GM12872 (cell line): ENCODE data around the gene LY6G6C.

ENCODE experiments used
- TF ChIP-seq, protein P1 (sequence below): IDR thresholded peaks from 3 replicates; pipeline ENCODE4 v1.5.1; 2011; ENCODE audit warnings: low read depth, mild to moderate bottlenecking, low read length, moderate library complexity; ENCODE audit not compliant: insufficient read depth

Gene LY6G6C

DNA sequence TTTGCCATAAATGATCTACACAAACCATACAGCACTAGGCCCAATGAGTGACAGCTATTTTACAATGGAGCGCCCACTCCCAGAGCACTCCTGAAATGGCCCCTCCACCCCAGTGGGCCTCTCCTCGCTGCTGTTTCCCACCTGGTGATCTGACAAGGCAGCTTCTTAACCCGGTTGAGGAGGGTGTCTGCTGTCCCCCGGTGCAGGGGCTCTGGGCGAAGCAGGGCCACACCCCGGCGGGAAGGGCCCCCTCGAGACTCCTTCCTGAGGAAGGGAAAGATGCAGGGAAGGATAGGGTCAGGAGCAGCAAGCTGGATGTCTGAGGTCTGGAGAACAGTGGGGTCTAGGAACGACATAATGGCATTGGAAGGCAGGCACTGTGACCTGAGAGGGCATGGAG, 28.7 kb downstream of the LY6G6C start:
- TF ChIP-seq, protein P1, sequence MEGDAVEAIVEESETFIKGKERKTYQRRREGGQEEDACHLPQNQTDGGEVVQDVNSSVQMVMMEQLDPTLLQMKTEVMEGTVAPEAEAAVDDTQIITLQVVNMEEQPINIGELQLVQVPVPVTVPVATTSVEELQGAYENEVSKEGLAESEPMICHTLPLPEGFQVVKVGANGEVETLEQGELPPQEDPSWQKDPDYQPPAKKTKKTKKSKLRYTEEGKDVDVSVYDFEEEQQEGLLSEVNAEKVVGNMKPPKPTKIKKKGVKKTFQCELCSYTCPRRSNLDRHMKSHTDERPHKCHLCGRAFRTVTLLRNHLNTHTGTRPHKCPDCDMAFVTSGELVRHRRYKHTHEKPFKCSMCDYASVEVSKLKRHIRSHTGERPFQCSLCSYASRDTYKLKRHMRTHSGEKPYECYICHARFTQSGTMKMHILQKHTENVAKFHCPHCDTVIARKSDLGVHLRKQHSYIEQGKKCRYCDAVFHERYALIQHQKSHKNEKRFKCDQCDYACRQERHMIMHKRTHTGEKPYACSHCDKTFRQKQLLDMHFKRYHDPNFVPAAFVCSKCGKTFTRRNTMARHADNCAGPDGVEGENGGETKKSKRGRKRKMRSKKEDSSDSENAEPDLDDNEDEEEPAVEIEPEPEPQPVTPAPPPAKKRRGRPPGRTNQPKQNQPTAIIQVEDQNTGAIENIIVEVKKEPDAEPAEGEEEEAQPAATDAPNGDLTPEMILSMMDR: no peak

DNA sequence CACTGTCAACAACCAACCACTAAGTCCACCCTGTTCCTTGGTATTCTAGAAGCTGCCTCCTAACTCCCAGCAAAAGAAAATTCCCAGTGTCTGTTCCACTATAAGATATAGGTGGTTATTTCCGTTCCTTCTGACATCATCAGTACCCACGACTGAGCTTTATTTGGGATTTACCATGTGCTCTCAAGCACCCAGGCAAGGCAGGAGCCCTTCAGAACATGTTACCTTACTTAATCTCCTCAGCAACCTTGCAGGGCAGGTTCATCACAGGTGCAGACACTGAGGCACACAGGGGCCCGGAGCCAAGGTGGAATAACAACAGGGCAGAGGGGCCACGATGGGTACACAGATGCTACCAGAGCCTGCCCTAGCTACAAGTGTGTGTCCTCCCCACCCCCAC, 29.2 kb downstream of the LY6G6C start:
- TF ChIP-seq, protein P1: no peak

DNA sequence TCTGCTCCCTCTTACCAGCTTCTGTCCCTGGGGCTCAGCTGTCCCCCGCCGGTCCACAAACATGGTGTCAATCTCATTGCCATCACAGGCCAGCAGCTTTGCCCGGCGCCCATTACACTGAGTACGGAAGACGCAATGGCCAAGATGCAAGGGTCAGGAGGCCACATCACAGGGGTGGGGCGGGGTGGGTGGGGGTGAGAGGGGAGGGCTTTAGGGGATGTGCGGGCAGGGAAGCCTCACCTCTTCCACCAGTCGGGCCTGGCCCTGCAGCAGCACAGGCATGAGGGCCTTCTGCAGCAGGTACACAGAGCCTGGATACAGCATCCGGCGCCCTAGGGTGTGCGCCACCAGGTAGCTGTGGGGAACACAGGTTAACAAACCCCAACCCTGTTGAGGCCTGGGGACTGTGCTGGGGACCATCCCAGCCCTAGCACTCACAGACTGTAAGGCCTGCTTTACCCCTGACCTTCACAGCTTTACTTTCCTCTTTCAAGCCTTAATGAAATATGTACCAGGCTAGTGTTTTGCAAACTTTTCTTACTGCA, 29.9 kb downstream of the LY6G6C start:
- TF ChIP-seq, protein P1: no peak

DNA sequence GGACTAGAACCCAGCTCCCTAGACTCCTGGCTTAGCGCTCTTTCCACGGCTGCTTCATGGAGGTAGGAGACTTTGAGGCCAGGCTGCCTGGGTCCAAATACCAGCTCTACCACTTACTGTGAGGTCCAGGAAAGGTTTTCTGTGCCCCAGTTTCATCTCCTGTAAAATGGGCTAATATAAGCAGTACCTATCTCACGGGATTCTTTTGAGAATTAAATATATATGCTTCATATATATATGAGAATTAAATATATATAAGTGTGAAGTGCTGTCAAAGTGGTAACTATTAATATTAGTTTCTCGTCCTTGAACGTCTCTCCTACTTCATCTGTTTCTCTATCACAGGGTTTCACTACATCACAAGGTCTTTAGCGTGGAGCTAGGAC, 30.5 kb downstream of the LY6G6C start:
- TF ChIP-seq, protein P1: no peak

DNA sequence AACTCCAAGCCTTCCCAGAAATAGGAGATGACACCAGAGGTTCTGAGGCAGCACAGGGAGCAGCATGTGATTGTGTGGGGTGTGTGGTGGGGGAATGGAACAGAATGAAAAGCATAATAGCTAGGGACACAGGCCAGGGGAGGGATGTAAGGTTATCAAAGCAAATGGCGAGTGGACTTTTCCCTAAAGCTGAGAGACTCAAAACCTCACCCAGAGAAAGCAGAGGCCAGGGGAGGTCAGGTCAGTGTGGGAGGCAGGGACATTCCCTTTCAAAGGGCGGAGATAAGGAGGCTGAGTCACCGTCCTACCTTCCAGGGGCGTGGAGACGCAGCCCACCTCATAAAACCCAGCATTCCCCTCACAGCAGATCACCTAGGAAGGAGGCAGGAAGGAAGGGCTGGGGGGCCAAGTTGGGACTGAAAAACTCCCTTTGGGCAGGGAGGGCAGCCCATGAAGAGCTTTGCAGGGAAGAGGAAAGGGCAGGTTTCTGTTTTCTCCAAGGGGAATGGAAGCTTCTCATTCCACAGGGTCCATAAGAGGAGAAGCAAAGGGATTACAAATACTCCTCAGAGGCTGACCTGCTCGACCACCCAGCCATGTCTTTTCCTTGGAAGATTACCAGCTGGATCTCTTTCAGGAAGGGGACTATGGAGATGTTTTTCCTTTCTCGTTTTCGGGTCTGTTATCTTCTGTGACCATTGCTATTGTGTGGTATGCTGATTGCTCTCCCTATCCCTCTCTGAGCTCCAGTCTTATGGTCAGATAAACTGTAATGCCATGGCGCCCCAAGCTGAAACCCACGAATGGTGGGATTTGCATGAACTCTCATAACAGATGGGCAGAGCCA, 31.1 kb downstream of the LY6G6C start:
- TF ChIP-seq, protein P1: no peak

DNA sequence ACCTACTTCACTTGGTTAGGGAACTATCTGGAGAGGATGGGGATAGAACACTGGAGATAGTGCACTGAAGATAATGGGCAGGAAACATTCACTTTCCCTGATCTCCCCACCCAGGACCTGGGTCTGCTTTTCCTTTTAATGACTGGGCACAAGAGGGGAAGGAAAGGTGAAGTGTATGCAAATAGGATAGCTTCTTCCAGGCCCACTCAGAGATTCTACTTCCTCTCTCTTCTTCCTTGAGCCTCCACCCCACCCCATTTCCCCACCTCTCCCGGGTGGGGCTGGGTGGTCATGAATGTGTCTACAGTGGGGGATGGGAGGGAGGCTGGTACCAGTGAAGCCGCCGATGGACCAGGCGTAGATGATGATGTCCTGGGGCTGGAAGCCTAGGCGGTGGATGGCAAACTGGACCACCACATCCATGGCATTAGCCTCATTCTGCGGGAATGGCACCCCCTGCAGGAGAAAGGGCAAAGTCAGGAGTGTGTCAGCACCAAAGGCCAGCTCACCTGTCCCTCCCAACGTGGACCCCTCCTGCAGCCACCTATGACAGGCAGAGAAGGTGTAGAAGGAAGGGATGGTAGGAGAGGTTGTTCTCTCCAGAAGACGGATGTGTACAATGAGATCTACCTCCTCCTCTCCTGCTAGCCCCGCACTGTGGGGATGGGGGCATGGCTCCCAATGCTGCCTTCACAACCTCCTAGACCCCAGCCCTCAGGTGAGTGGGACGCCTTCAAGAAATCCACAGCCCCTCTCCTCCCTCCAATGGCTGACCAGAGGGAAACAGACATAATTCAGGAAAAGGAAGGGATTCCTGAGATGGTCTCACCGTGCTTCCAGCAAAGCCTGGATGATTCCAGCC, 32.1 kb downstream of the LY6G6C start:
- TF ChIP-seq, protein P1: peak; percentile 58

DNA sequence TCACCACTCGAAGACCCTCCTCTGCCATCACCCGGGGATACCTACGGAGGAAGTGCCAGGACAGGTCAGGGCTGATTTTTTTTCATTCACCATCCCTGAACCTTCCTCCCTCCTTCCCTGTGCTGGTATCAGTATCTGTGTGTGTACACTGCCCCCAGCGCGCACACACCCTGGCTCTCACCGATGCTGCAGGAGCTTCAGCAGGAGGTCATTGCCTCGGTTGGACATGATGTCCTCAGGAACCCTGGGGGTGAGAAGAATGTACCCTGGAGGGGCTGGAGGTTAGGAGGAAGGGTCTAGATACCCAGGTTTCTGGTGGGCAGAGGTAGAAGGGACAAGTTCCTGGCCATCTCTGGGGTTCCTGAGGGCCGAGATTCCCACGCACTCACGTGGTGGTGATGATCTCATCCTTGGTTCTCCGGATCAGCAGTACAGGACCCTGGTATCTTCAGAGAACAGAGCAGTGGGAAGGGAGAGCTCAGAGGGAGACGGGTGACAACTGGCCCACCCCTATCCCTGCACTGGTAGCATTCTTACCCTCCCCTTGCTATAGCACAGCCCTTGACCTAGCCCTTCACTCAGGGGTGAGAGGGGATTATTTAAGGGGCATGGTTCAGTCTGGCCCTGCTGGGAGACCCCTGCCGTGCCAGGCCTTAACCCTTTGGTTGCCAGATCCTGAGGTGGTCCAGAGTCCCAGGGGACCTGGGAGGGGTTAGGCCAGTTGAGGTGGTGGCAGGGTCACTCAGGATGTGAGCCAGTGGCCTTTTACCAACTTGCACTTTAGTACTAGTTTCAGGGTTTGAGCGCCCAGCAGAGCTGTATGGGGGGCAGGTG, 33.5 kb downstream of the LY6G6C start:
- TF ChIP-seq, protein P1: no peak
